GM19468 (cell line): ENCODE results near the gene DISC1.
"Not testable (repeated sequence)": the region's sequence is repeated elsewhere in the genome, so short reads cannot be mapped to it uniquely, and the experiment has no call there.

Source experiments
- ATAC-seq: cut with Tn5 transposase; IDR thresholded peaks from one replicate; pipeline ENCODE4 v1.9.1; 2021; ENCODE audit warnings: mild to moderate bottlenecking, moderate library complexity, moderate number of reproducible peaks; ENCODE audit not compliant: unreplicated experiment; ENCODE audit errors: extremely low read depth

DISC1 gene

GRCh38 chr1:231634323-231635013 is 7.9 kb downstream of the DISC1 start:
- no peak for ATAC-seq

- ATAC-seq = no peak
Measured at GRCh38 chr1:231636157-231636556, 9.6 kb downstream of the DISC1 start.

GRCh38 chr1:231636922-231637321 is 10.3 kb downstream of the DISC1 start:
- not testable (repeated sequence) for ATAC-seq

- ATAC-seq = no peak
Measured at GRCh38 chr1:231638647-231639046, 12.1 kb downstream of the DISC1 start.

GRCh38 chr1:231639819-231640218 is 13.2 kb downstream of the DISC1 start:
- ATAC-seq = no peak

- ATAC-seq = not testable (repeated sequence)
Measured at GRCh38 chr1:231641444-231641843, 14.9 kb downstream of the DISC1 start.

GRCh38 chr1:231642061-231642460 is 15.5 kb downstream of the DISC1 start:
- not testable (repeated sequence) for ATAC-seq

- no peak for ATAC-seq
Measured at GRCh38 chr1:231642618-231643017, 16.0 kb downstream of the DISC1 start.

GRCh38 chr1:231643071-231643934 is 16.7 kb downstream of the DISC1 start:
- no peak for ATAC-seq

- ATAC-seq = no peak
Measured at GRCh38 chr1:231643935-231644237, 17.3 kb downstream of the DISC1 start.

GRCh38 chr1:231645634-231646033 is 19.0 kb downstream of the DISC1 start:
- ATAC-seq = not testable (repeated sequence)

GRCh38 chr1:231646165-231646564 is 19.6 kb downstream of the DISC1 start:
- ATAC-seq = not testable (repeated sequence)

- ATAC-seq = not testable (repeated sequence)
Measured at GRCh38 chr1:231651621-231652260, 25.2 kb downstream of the DISC1 start.

- ATAC-seq = no peak
Measured at GRCh38 chr1:231653632-231654031, 27.0 kb downstream of the DISC1 start.

GRCh38 chr1:231656741-231657140 is 30.2 kb downstream of the DISC1 start:
- no peak for ATAC-seq

GRCh38 chr1:231658223-231658622 is 31.6 kb downstream of the DISC1 start:
- not testable (repeated sequence) for ATAC-seq

GRCh38 chr1:231660198-231660597 is 33.6 kb downstream of the DISC1 start:
- no peak for ATAC-seq

- ATAC-seq = no peak
Measured at GRCh38 chr1:231663211-231663792, 36.7 kb downstream of the DISC1 start.

- ATAC-seq = no peak
Measured at GRCh38 chr1:231665101-231665500, 38.5 kb downstream of the DISC1 start.

GRCh38 chr1:231665726-231666125 is 39.1 kb downstream of the DISC1 start:
- ATAC-seq = no peak
